ENCODE results near the gene ACSL1.
"Not testable (repeated sequence)": the region's sequence is repeated elsewhere in the genome, so short reads cannot be mapped to it uniquely, and the experiment has no call there.

The ACSL1 gene

DNA sequence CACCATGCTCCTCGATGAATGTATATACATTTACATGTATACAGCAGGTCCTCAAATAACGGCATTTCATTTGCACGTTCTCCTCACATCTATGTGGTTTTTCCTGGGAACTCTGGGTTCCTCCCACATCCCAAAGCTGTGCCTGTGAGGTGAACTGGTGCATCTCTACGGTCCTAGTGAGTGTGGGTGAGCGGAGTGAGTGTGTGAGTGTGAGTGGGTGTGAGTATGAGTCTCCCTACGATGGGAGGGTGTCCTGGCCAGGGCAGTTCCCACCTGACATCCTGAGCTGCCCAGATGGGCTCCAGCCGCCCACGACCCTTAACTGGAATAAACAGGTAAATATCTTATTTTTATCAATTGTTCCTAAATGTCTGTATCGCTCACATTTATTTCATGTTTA is 40.0 kb downstream of the ACSL1 start:
- no peak for DNase-seq

- DNase-seq, result no peak
Observed at GRCh38 chr4:184784628-184785257, 41.0 kb downstream of the ACSL1 start.

DNA sequence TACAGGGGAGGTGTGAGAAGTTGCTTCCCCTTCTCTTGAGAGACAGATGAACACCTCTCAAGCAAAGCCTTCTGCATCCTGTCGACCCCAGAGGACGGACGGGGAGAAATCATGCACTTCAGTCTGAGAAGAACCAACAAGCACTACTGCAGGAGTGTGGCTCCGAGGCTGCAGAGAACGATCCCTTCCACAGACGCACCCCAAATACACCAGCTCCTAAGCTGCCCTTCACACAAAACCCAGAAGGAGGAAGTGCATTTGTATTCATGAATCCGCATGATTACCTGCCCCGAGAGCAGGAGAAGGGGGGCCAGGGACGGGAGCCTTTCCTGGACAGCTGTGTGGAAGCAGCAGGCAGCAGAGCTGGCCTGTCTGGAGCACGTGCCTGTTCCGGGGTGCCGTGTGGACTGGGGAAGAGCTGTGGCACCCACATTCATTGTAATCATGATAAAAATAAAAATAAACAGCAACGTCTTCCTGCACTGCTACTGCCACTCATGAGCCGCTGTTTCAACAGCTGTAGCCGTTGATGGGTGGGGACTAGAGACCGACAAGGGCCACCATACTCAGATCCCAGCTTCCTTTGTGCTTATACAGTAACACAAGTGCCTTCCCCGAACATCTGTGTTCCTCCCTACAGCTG is 42.9 kb downstream of the ACSL1 start:
- DNase-seq, result no peak

DNA sequence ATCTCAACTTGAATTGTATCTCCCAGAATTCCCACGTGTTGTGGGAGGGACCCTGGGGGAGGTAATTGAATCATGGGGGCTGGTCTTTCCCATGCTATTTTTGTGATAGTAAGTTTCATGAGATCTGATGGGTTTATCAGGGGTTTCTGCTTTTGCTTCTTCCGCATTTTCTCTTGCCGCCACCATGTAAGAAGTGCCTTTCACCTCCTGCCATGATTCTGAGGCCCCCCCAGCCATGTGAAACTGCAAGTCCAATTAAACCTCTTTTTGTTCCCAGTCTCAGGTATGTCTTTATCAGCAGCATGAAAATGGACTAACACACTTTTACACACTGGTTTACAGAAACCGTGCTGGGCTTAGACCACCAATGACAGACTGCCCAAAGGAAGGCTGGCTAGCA is 46.6 kb downstream of the ACSL1 start:
- not testable (repeated sequence) for DNase-seq

GRCh38 chr4:184778325-184778724 is 47.4 kb downstream of the ACSL1 start:
- DNase-seq, result no peak

DNA sequence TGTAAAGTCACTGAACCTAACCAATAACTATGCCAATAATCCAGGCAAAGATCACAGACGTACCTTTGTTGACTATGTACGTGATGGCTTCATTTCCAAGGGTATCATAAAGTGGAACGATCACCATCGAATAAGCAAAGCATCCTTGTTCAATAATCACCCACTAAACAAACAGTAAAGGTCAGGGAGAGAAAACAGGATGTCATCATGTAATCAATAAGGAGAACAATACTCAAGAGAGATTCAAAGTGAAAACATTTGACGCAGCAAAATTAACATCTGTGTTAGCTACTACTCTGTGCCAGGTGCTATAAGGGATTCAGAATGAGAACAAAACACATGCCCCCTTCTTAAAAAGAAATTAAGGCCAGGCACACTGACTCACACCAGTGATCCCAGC is 48.9 kb downstream of the ACSL1 start:
- DNase-seq, result no peak

- no peak for DNase-seq
Observed at GRCh38 chr4:184775854-184776555, 49.8 kb downstream of the ACSL1 start.

GRCh38 chr4:184774152-184774551 is 51.6 kb downstream of the ACSL1 start:
- DNase-seq, result no peak

DNA sequence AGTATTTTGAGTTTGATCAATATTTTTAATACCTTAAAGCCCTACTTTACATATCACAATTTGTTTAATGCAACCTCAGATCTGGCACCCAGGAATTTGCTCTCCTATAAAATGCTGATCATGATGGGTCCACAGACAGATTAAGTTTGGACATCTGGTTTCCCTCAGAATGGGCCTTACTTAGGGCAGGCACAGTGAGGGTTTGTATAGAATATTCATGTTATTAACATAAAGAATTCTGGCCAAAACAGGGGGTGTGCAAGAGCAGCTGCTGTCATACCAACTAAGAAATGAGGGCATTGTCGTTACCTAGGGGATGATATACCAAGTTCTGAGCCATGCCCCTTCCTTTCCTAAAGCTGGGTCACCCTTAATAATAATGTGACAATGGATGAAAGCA is 54.4 kb downstream of the ACSL1 start:
- DNase-seq, result no peak

- no peak for DNase-seq
Observed at GRCh38 chr4:184769141-184769765, 56.5 kb downstream of the ACSL1 start.

DNA sequence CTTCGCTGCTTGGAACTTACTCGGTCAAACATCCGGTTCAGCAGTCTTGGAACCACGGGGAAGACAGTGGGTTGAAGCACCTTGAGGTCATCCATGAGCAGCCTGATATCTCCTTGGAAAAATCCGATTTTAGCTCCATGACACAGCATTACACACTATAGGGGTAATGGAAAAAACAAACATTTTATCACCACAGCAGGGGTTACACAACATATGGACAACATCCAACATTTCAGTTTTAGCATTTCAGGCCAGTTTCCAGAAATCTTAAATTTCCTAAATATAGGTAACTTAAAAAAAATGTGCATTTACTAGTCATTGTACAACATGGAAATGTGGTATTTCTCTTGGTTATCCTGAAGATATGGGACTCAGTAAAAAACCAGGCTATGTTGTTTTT is 57.5 kb downstream of the ACSL1 start:
- DNase-seq, result no peak

GRCh38 chr4:184766446-184766845 is 59.3 kb downstream of the ACSL1 start:
- no peak for DNase-seq

DNA sequence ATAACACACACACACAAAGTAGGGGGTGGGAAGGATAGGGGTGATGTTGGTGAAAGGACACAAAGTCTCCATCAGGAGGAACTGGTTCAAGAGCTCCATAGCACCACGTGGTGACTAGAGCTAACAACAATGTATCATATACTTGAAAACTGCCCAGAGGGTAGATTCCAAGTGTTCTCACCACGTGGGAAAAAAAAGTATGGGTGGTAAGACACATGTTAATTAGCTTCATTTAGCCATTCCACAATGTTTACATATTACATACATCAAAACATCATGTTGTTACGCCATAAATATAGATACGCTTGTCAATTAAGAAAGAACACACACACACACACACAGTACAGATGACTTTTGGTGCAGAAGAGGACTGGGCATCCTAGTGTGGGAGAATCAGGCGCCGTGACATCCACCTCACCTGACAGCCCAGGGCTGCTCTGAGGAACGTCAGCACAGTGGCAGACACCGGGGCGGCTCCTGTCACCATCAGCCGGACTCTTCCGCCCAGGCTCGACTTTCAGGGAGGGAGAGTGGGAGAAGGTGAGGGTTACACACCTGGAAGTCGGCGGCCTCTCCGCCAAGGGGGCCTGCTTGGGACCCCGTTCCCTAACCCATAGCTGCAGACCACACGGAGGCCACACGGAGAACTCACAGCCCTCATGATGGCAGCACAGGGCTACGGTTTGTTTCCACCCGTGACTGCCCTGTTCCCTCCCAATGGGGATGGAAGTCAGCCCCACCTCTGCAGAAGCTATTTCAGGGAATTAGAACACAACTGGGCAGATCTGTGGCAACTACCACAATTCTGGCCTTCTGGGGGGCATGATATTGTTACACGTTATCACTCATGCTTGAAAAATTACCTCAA is 60.1 kb downstream of the ACSL1 start:
- no peak for DNase-seq

DNA sequence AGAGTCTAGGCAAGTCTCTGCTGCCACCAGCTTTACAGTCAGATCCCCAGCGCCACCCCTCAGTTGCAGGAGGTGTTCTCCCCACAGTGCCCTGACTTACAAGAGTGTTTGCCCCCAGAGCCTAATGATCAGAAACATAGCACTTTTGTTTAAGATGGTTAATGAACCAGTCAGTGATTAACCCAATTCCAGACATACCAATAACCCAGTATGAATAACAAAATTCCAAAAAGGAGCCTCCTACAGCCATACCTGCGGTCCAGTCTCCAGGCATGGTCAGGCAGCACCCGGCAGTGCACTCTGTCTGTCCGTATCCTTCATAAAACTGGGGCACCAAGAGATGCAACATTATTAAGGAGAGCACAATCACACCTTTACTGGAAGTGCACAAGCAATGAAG is 61.2 kb downstream of the ACSL1 start:
- no peak for DNase-seq

DNA sequence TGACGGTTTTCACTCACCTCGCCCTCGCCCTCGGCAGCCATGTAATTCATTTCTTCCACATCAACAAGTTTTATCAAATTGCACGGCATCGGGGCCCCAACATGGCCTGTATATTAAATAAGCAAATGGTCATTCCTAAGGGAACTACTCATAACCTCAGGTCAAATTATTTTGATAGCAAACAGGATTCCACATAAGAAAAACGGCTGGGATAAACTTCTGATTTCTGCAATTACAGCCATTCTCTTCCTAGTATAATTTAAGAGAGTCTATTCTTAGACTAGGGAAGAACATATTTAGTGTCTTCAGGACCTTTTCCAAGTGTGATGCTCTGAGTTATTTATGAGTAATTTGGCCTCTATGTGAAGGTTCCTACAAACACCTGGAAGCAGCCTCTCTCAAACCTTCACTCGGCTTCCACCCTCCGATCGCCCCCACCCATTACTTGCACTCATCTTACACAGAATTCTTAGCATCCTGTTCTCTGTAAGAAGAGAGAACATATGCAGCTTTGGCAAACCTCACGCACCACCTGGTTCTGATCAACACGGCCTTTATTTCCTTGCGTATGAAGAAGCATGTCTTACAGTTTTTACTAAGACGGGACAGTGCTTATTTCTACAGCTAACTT is 62.5 kb downstream of the ACSL1 start:
- DNase-seq, result no peak

DNA sequence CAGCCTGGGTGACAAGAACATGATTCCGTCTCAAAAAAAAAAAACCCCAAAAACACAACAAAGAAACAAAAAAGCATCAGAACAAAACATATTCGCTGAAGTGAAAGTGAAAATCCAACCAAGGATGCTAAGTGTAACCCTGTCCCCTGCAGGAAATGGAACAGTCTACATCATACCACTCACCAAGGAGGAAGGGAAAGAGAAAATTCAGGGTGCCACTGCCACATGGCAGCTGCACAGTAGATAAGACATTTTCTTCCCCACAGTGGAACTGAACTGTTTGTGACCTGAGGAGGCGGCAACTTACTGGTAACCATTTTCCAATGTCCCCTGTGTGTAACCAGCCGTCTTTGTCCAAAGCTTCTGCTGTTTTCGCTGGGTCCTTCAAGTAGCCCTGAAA is 63.7 kb downstream of the ACSL1 start:
- no peak for DNase-seq

- DNase-seq, result no peak
Observed at GRCh38 chr4:184760681-184761080, 65.1 kb downstream of the ACSL1 start.

DNA sequence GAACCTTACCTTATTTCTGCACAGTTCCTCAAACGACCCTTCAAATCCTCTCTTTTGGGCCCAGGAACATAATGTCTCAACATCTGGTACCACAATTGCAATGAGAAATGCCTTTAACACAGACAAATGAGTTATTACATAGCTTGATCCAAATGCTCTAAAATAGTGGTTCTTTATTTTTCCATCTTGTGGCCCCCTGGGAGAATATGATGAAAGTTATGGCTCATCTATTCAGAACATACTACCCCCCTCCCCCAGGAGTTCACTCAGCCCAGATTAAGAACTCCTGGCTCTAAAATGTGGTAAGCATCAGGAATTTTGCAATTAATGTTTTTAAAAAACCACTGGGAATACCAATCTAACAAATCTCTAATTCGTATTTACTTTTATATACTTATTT is 68.0 kb downstream of the ACSL1 start:
- no peak for DNase-seq

- no peak for DNase-seq
Observed at GRCh38 chr4:184756399-184756798, 69.4 kb downstream of the ACSL1 start.

DNA sequence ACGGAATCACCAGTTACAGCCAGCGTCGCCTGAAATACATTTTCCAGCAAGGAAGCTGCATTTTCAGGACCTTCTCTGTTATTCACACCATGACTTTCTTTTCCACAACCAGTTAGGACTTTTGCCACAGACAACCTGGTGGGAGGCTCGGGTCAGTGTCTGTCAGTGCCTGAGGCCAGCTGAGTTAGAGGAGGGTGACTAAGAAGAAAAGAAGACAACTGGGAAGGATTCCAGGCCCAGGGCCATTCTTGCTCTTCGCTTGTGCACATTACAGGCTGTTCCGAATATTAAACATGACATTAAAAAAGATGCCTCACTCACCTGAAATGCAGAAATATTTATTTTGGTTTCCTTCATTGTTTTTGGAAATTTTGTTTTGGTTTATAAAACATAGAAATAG is 70.5 kb downstream of the ACSL1 start:
- DNase-seq, result peak; percentile 18

- no peak for DNase-seq
Observed at GRCh38 chr4:184752496-184753275, 73.1 kb downstream of the ACSL1 start.

DNA sequence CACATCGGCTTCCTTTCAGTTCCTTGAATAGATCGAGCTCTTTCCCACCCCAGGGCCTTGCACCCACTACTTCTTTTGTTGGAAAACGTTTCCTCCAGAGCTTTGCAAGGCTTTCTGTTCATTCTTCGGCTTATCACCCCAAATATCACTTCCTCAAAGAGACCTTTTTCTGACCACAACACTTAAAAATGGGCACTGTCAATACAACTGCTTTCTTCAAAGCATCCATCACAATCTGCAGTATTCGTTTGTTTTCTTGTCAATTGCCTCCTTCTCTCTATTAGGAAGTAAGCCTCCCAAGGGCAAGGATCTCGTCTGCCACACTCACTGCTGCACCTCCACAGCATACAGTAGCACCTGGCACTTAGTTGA is 74.2 kb downstream of the ACSL1 start:
- no peak for DNase-seq
